Activated CD8-positive, alpha-beta memory T cell treated with anti-CD3 and anti-CD28 coated beads, Interleukin-2, amount 10 ng/mL, durations not matched to agents 7 days and 5 days (primary cell): ENCODE measurements around the gene OPA1. TPM values are rescaled to one million over a fixed set of nuclear protein-coding genes. Genes with fewer than 3 reads are reported as not detected.

Source experiments
- ATAC-seq: fragments of 150-1000 bp; cut with Tn5 transposase; one replicate; pipeline ENCODE4 v1.10.0; 2021; ENCODE audit warnings: moderate library complexity
- CTCF ChIA-PET: fragments of 350-600 bp; sonication (Branson Sonifier 250); formaldehyde crosslinking; loops from one replicate; lab custom pipeline; 2021; ENCODE audit warnings: antibody characterized with exemption; lab: Charles Lee
- DNase-seq: peaks from one replicate; pipeline ENCODE4 v3.0.0-alpha.2; 2020
- H3K27ac Mint-ChIP-seq: one replicate; pipeline ENCODE4 v1.8.0; 2021; ENCODE audit warnings: mild to moderate bottlenecking, mixed read lengths
- H3K27me3 Mint-ChIP-seq: one replicate; pipeline ENCODE4 v1.8.0; 2021; ENCODE audit warnings: mixed read lengths
- H3K36me3 Mint-ChIP-seq: one replicate; pipeline ENCODE4 v1.8.0; 2021; ENCODE audit warnings: mild to moderate bottlenecking, mixed read lengths
- H3K4me1 Mint-ChIP-seq: one replicate; pipeline ENCODE4 v1.8.0; 2021; ENCODE audit warnings: mixed read lengths
- H3K4me3 Mint-ChIP-seq: one replicate; pipeline ENCODE4 v1.8.0; 2021; ENCODE audit warnings: mild to moderate bottlenecking, moderate library complexity, mixed read lengths
- H3K9me3 Mint-ChIP-seq: one replicate; pipeline ENCODE4 v1.8.0; 2022; ENCODE audit warnings: low read depth, mixed read lengths
- total RNA-seq, 2 experiments: library from RNA; stranded (reverse); gene quantifications; one replicate each; pipeline ENCODE4 v1.2.3, GENCODE V29; 2021

Gene OPA1
- total RNA-seq, result 10 to 100 TPM; 56.5 to 61.7 TPM

DNA sequence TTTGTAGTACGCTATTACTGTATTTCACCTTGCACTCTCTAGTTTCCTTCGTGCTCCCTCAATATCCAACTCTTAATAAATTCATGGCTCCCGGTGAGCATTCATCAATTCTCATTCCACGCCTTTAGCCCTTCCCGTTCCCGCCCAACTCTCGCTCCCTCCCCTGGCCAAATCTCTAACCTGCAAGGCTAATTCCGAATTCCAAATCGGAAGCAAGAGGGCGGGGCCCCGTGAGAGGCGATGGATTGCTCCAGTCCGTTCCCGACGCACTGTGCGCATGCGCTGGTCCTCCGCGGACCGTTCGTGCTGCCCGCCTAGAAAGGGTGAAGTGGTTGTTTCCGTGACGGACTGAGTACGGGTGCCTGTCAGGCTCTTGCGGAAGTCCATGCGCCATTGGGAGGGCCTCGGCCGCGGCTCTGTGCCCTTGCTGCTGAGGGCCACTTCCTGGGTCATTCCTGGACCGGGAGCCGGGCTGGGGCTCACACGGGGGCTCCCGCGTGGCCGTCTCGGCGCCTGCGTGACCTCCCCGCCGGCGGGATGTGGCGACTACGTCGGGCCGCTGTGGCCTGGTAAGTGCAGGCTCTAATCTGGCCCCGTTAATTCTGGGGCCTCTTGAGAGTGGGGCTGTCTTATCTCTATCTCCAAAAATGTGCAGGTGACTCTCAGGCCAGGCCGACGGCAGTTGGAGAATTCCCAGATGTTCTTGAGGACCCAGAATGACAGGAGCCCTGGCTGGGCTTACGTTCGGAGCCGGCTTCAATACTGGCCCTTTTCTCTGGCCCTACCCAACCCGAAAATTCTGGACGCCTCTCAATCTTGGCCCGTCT is at the start of gene OPA1:
Gene OPA1, plus strand, starts transcription at position 368 of the 827 bp plus-strand sequence. Its CDS starts 170 bp downstream, at position 538.
- peak; percentile 97 for ATAC-seq
- peak within 1 kb of the TSS; percentile 98 for H3K4me3 Mint-ChIP-seq
- peak; percentile 96 for DNase-seq
- H3K36me3 Mint-ChIP-seq, result peaks cover 22% of the 10 kb centered on the region
- H3K27ac Mint-ChIP-seq, result peak within 1 kb of the TSS; percentile 95
- peaks cover 45% of the 10 kb centered on the region for H3K4me1 Mint-ChIP-seq
- no peaks in the 10 kb centered on the region for H3K9me3 Mint-ChIP-seq
- H3K27me3 Mint-ChIP-seq, result no peaks in the 10 kb centered on the region
- CTCF ChIA-PET, result no interaction called here

GRCh38 chr3:193544289-193544688 is 48.7 kb upstream of the OPA1 start:
- Mint-ChIP-seq H3K36me3 (peaks cover 2% of the 10 kb centered on the region), H3K4me3 (no peak overlapping the region), H3K27ac (no peak overlapping the region), H3K27me3 (no peaks in the 10 kb centered on the region), H3K9me3 (peaks cover 6% of the 10 kb centered on the region), H3K4me1 (no peaks in the 10 kb centered on the region)
- CTCF ChIA-PET, result no interaction called here
- ATAC-seq (no peak), DNase-seq (no peak)

DNA sequence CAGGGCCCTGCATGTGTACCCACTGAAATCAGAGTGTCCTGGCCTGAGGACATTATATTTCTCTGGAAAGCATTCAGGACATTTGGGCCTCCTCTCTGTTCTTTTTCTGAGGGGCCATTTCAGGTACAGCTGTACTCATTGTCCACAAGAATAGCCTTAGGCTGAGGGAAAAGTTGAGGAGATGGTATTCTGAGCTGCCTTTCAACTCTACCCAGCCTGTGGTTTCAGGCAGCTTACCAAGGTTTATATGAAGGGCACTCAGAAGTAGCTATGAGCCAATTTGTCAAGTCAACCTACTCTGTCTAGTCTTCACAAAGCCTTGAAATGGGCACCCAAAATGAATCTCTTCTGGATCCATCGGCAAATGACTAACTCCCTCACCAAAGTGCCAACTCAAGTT is 47.7 kb upstream of the OPA1 start:
- Mint-ChIP-seq H3K27ac (no peak overlapping the region), H3K4me3 (no peak overlapping the region), H3K9me3 (peaks cover 6% of the 10 kb centered on the region), H3K36me3 (peaks cover 2% of the 10 kb centered on the region), H3K4me1 (no peaks in the 10 kb centered on the region), H3K27me3 (no peaks in the 10 kb centered on the region)
- ATAC-seq, result no peak
- CTCF ChIA-PET, result no interaction called here
- no peak for DNase-seq

GRCh38 chr3:193546129-193546528 is 46.9 kb upstream of the OPA1 start:
- Mint-ChIP-seq H3K27me3 (no peaks in the 10 kb centered on the region), H3K4me3 (no peak overlapping the region), H3K9me3 (peaks cover 6% of the 10 kb centered on the region), H3K36me3 (peaks cover 2% of the 10 kb centered on the region), H3K4me1 (no peaks in the 10 kb centered on the region), H3K27ac (no peak overlapping the region)
- DNase-seq, result no peak
- no peak for ATAC-seq
- CTCF ChIA-PET, result no interaction called here

- Mint-ChIP-seq H3K27me3 (no peaks in the 10 kb centered on the region), H3K27ac (no peak overlapping the region), H3K4me3 (no peak overlapping the region), H3K4me1 (no peaks in the 10 kb centered on the region), H3K9me3 (peaks cover 6% of the 10 kb centered on the region), H3K36me3 (peaks cover 2% of the 10 kb centered on the region)
- CTCF ChIA-PET, result no interaction called here
- no peak for ATAC-seq
- no peak for DNase-seq
These were observed 44.6 kb upstream of the OPA1 start for GRCh38 chr3:193548406-193548805.

DNA sequence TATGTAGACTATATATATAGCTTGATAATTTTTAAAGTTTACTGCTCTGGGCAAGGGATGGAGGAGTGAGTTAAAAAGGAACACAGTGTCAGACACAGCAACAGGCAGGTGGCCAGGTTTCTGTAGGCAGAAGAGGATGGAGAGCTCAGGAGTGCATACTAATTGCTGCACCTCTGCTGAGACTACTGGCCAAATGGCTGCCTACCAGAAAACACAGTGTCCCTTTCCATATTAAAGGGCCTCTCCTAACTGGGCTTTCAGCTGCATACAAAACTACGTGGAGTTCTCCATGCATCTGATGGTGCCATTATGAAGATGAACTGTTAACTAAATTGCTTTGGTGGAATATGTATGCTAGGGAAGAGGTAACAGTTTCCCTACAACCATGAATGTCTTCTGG is 40.1 kb upstream of the OPA1 start:
- CTCF ChIA-PET, result interaction anchor here (1.3 kb wide), 1 partner anchor 19 kb away, joined by 5 read pairs; no protein-coding TSS in a partner anchor
- Mint-ChIP-seq H3K4me3 (no peak overlapping the region), H3K27ac (no peak overlapping the region), H3K9me3 (no peaks in the 10 kb centered on the region), H3K27me3 (no peaks in the 10 kb centered on the region), H3K36me3 (no peaks in the 10 kb centered on the region), H3K4me1 (no peaks in the 10 kb centered on the region)
- ATAC-seq (no peak), DNase-seq (no peak)

GRCh38 chr3:193553586-193553985 is 39.4 kb upstream of the OPA1 start:
- Mint-ChIP-seq H3K9me3 (no peaks in the 10 kb centered on the region), H3K4me3 (no peak overlapping the region), H3K4me1 (no peaks in the 10 kb centered on the region), H3K27ac (no peak overlapping the region), H3K36me3 (no peaks in the 10 kb centered on the region), H3K27me3 (no peaks in the 10 kb centered on the region)
- DNase-seq (no peak), ATAC-seq (no peak)
- CTCF ChIA-PET, result no interaction called here

DNA sequence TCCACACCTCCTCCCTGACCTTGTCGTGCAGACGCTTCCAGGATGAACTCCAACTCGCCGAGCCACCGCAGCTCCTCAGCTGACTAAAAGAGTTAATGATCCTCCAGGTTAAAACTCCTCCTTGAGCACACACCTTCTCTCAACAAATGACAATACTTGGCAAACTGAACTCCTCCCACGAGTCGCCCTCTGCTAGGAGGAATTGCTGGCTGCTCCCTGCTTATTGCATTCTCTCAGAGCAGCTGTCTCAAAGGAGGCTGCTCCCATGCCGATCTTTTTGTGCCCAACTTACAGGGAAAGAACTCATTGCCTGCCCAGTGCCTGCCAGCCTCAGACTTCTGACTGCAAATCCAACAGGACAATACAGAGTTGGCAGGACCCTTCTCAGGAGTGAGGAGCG is 38.2 kb upstream of the OPA1 start, which contains the start of gene ATP13A4:
Gene ATP13A4, minus strand, starts transcription at position 85 of the 400 bp plus-strand sequence. CDS start 96 bp downstream, outside the sequence.
- H3K27me3 Mint-ChIP-seq, result no peaks in the 10 kb centered on the region
- CTCF ChIA-PET, result no interaction called here
- DNase-seq, result no peak

DNA sequence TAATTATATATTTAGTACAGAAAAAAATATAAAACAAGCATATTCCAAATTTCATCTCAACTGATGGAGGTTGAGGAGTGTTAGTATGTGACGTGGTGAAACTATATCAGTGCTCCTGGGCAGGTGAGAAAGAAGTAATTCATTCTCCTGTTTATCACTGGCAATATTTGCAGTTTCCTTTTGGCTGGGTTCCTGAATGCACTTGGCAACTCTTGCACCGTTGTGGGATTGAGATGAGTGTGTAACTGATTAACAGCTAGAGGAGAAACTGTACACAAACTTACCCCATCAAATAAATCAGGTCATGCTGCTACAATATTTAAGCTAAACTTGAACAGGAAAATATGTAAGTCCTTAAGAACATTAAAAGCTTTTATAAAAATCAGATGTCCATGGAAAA is 36.2 kb upstream of the OPA1 start:
- ATAC-seq (no peak), DNase-seq (no peak)
- no peaks in the 10 kb centered on the region for H3K36me3 Mint-ChIP-seq
- CTCF ChIA-PET, result no interaction called here
- no peaks in the 10 kb centered on the region for H3K9me3 Mint-ChIP-seq
- H3K27me3 Mint-ChIP-seq, result no peaks in the 10 kb centered on the region
- H3K4me1 Mint-ChIP-seq, result no peaks in the 10 kb centered on the region
- H3K4me3 Mint-ChIP-seq, result no peak overlapping the region
- H3K27ac Mint-ChIP-seq, result no peak overlapping the region

More for the DNA sequence above, 38.2 kb upstream of the OPA1 start, which contains the start of gene ATP13A4:
- no peak within 1 kb of the TSS for H3K4me3 Mint-ChIP-seq
- no peak for ATAC-seq
- H3K36me3 Mint-ChIP-seq, result no peaks in the 10 kb centered on the region
- no peaks in the 10 kb centered on the region for H3K9me3 Mint-ChIP-seq
- no peak within 1 kb of the TSS for H3K27ac Mint-ChIP-seq
- H3K4me1 Mint-ChIP-seq, result no peaks in the 10 kb centered on the region

DNA sequence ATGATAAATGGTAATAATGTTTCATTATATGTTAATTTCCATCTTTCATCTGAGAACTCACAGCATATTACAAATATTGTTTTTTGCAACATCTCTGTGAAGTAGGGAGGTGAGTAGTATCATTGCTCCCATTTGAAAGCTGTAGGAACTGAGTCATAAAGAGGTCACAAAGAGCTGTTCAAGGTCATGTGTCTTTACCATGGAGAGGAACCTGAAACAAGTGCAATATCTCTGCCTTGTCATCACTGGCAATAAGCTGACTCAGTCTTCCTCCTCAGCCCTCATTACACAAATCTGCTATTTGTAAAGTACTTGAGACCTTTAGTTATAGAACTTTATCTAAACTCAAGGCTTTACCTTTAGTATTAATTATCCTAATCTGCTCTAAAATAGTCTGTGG is 33.9 kb upstream of the OPA1 start:
- Mint-ChIP-seq H3K4me1 (no peaks in the 10 kb centered on the region), H3K27ac (no peak overlapping the region), H3K27me3 (no peaks in the 10 kb centered on the region), H3K9me3 (no peaks in the 10 kb centered on the region), H3K4me3 (no peak overlapping the region), H3K36me3 (no peaks in the 10 kb centered on the region)
- no peak for ATAC-seq
- CTCF ChIA-PET, result no interaction called here
- no peak for DNase-seq

- DNase-seq (no peak), ATAC-seq (no peak)
- H3K4me3 Mint-ChIP-seq, result no peak overlapping the region
- no peak overlapping the region for H3K27ac Mint-ChIP-seq
- no peaks in the 10 kb centered on the region for H3K9me3 Mint-ChIP-seq
- H3K36me3 Mint-ChIP-seq, result no peaks in the 10 kb centered on the region
- no peaks in the 10 kb centered on the region for H3K27me3 Mint-ChIP-seq
- H3K4me1 Mint-ChIP-seq, result no peaks in the 10 kb centered on the region
- CTCF ChIA-PET, result no interaction called here
These were observed 32.9 kb upstream of the OPA1 start for GRCh38 chr3:193560091-193560490.

DNA sequence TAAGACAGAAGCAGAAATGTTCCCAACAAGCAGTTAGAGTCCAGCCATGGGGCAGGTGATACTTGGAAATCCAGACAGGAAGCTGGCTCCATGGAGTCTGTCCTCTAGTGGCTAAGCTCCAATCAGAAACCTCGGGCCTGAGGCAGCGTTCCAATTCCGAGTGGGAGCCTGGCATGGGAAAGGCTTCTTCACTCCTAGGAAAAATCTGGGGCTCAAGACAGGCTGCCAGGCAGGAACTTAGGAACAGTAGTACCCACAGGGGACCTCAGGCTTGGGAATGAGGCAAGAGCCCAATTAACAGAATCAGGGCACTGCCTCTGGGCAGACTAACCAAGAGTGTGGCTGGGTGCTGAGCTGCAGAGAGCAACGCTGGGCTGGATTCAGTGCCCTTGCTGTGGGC is 32.1 kb upstream of the OPA1 start:
- Mint-ChIP-seq H3K27ac (no peak overlapping the region), H3K9me3 (no peaks in the 10 kb centered on the region), H3K4me1 (no peaks in the 10 kb centered on the region), H3K4me3 (no peak overlapping the region), H3K36me3 (no peaks in the 10 kb centered on the region), H3K27me3 (no peaks in the 10 kb centered on the region)
- CTCF ChIA-PET, result no interaction called here
- no peak for ATAC-seq
- DNase-seq, result no peak

DNA sequence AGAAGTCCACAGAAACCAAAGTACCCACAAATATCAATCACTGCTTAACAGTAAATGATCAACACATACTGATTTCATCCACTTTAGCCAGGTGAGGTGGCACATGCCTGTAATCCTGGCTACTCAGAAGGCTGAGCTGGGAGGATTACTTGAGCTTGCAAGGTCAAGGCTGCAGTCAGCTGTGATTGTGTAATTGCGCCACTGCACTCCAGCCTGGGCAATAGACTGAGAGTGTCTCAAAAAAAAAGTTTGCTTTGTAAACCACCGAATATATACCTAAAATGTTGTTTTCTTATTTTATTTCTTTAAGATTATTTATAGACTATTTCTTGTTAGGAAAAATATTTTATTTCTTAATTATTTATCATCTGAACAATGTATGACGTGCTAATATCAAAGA is 29.6 kb upstream of the OPA1 start:
- no peak for ATAC-seq
- Mint-ChIP-seq H3K27me3 (no peaks in the 10 kb centered on the region), H3K36me3 (no peaks in the 10 kb centered on the region), H3K27ac (no peak overlapping the region), H3K4me1 (no peaks in the 10 kb centered on the region), H3K4me3 (no peak overlapping the region), H3K9me3 (no peaks in the 10 kb centered on the region)
- no peak for DNase-seq
- CTCF ChIA-PET, result no interaction called here

- no peaks in the 10 kb centered on the region for H3K27me3 Mint-ChIP-seq
- H3K27ac Mint-ChIP-seq, result no peak overlapping the region
- H3K4me1 Mint-ChIP-seq, result no peaks in the 10 kb centered on the region
- no peak overlapping the region for H3K4me3 Mint-ChIP-seq
- ATAC-seq, result no peak
- no peaks in the 10 kb centered on the region for H3K36me3 Mint-ChIP-seq
- H3K9me3 Mint-ChIP-seq, result no peaks in the 10 kb centered on the region
- CTCF ChIA-PET, result no interaction called here
- DNase-seq, result no peak
These were observed 29.0 kb upstream of the OPA1 start for GRCh38 chr3:193564012-193564411.
